HG02870 (cell line): ENCODE measurements around the gene CKMT2.
A peak's percentile ranks its signal among the peaks of the same experiment; 100 is the strongest.

Source experiments
- ATAC-seq: cut with Tn5 transposase; IDR thresholded peaks from one replicate; pipeline ENCODE4 v1.9.1; 2021; ENCODE audit warnings: mild to moderate bottlenecking, moderate library complexity; ENCODE audit not compliant: unreplicated experiment

Gene CKMT2

DNA sequence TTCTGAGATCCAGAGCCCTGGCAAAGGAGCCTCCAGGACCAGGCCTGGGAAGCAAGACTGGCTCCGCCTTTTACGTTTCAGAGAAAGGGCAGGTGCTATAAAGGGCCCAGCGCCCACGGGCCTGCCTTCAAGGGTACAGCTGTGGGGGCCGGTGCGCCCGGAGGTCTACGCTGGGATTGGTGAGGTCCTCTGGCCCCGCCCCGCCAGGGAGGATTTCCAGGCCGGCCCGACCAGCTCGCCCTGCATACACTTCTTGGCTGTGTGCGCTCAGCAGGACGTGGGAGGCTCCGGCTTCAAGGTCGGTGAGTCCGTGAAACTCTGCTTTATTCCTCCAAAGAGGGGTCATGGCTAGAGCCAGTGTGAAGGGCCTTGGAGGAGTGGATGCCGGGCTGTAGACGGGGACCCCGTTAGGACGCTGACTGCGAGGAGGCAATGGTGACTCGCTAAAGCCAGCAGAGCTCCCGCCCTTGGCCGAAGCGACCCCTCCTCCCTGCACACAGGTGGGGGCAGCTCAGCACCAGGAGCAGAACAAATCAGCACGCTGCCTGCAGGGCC lies at the start of gene CKMT2:
TSS of gene CKMT2 (plus strand) at position 243 of the 555 bp plus-strand sequence. CDS start 17,811 bp downstream, outside the sequence.
- ATAC-seq: no peak

DNA sequence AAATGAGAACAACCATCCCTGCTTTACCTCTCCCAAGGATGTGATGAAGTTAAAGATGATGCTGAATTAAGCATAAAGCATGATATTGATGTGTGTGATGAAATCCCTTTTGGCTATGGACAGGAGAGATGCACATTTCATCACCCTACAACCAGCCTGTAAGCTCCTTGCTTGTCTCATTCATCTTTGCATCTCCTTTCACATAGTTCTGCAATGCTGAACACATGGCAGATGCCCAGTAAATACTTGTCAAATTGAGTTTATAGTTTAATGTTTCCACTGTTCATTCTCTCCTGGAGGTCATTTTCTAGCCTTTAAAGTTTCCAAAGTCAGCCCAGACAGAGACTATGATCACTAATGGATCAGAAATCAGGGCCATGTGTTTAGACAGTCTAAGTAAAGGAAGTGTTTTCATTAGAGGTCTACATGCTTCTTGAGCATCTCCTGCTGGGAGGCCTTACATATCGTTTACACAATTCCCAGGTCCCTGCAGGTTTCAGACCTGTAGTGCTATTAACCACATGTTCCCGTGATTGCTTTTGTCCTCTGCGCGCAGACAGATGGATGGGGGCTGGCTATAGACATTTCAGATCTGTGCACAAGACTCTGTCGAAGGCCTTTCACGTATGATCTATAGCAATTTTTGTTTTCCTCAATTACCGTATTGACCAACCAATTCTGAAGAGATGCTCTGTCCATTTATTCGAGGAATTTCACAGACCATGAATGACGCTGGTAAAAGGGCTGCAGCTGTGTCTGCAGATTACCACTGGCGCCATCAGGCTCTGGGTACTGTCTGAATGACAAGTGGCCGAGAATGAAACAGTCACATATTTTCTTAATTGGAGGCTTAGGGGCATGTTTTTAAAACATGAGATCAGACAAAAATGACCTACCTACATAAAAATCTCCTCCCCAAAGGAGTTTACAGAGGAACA lies 49.0 kb upstream of the CKMT2 start:
- ATAC-seq: no peak

DNA sequence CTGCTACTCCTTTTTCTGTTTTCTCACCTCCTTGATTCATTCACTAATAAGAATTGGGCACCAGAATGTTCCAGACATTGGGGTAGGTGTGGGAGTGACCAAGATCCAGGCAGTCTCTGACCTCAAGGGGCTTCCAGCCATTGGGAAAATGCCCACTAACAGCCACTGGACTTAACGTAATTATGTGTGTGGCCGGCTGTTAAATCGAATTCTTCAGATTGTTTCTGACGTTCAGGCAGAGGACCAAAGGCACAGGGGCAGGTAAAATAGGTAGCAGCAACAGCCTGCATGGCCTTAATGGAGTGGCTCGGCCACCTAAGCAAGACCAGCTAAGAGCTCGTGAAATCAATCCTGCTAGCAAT lies 48.4 kb upstream of the CKMT2 start:
- no peak for ATAC-seq

DNA sequence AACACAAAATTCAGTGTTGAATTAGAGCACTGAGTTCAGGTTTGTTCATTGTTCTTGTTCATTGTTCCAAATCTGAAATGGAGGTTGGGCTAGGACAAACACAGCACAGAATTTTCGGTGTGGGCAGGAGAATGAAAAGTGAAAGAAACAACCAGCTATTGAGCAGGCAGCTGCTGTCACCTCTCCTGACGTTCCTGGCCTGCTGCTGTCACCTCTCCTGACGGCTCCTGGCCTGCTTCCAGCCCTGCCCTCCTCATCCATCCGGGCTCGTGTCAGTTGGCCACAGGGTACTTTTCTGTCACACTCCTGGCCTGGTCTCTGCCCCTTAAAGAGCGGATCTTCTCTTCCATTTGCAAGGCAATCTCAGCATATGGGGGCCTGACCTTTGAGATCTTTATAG lies 45.2 kb upstream of the CKMT2 start:
- ATAC-seq: no peak

DNA sequence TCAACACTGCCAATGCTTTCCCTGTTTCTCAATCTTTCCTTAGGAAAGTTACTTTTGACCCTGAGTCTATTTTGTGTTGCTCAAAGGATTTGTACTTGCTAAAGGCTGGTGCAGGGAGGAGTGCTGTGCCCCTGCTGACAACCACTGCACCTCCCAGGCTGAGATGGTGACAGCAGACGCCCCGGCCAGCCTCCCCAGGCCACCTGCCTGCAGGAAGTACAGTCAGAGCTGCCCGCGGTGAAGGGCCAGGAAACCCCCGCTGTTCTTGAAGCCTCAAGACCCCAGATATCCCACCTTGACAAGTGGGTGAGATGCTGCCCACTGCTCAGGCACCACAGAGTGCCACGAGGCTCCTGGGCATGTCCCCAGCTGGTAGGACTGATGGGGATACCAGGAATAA lies 44.2 kb upstream of the CKMT2 start:
- peak; percentile 50 for ATAC-seq

DNA sequence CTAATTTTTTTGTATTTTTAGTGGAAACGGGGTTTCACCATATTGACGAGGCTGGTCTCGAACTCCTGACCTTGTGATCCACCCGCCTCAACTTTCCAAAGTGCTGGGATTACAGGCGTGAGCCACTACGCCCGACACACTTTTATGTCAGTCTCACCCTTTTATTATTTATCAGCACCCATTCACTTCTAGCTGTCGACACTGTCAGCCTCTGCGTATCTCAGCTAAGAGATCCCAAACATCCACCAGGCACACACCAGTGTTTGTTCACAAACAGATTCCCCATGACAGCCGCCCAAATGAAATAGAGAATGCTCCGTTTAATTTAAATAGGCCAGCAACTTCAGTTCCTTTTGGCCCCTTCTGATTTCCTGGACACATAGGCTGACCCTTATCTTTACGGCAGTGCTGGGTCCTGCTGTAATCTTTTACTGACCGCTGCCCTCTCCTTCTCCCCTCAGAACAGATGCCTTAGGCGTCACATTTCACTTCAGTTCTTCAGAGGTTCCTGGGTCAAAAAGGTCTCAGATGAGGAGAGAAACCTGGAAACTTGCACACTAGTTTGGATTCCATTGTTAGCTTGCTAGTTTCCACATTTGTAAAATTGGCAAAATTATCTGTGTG lies 43.1 kb upstream of the CKMT2 start:
- ATAC-seq: no peak

DNA sequence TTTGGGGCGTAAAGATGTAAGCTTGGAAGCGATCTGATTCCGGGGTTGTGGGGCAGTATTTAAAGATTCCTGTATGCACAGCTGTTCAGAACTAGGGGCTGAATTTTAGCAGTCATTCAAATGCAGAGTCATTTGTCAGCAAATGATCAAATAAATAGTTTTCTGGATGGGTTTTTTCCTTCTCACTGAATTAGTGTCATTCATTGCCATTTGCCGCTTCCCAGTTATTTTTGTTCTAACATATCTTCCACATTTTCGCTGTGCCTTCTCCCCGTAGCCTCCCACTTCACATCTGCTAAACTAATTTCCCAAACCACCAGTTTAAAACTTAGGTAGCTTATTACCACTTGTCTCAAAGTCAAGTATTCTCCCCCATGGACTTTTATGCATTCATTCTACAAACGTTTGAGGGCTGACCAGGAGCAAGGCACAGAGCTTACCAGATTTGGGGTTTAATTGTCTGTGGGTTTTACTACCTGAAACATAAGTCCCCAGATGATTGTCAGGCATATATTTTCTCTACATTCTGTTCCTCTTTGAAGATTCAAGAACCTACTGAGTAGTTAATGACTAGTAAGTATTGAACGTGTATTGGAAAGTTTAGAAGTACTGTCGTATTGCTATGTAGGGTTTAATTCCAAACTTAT lies 41.3 kb upstream of the CKMT2 start:
- no peak for ATAC-seq

DNA sequence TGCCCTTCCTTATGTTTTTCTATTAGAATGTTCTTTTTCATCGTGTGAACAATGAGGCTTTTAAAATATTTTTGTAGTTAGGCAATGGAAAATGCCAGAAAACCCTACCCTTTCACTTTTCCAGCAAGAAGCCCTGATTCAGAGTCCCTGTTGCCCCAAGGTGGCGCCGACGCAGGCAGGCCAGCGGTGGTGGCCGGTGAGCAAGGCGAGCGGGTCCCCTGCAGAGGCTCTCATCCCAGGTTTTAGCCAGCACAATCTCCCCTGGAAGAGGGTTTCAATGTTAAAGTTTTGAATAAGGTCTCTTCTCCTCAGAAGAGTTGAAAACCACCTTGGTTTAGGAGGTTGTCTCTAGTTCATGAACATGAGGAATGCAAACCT lies 40.8 kb upstream of the CKMT2 start:
- no peak for ATAC-seq

DNA sequence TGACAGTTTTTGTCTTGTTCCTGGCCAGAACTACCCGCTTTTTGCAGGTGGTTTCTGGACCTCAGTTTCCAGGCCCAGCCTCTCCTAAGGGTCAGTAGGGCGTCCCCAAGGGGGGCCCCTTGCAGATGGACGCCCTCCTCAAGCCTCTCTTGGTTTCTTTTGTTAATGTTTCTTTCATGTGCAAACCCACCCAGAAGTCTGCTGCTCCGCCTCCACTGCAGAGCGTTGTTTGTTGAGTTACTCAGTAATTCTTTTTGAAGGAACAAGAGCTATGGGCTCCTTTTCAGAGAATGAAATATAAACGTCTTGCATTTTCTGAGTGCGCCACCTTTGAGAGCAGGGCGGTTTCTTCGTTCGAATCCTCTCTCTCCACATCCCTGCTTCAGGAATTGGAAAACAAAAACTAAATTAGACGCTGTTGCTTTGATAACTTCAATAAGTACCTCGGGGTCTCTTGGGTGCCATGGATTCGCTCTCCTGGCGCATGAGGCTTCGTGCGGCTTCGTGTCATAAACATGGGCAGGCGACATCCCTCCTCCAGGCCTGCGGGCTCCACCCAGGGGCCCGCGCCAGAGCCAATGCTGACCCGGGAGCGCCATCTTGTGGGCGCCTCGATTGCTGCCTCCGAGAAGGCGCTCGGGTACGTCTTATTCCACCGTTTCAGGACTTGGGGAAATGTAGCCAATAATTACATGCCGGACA lies 38.3 kb upstream of the CKMT2 start:
- no peak for ATAC-seq

DNA sequence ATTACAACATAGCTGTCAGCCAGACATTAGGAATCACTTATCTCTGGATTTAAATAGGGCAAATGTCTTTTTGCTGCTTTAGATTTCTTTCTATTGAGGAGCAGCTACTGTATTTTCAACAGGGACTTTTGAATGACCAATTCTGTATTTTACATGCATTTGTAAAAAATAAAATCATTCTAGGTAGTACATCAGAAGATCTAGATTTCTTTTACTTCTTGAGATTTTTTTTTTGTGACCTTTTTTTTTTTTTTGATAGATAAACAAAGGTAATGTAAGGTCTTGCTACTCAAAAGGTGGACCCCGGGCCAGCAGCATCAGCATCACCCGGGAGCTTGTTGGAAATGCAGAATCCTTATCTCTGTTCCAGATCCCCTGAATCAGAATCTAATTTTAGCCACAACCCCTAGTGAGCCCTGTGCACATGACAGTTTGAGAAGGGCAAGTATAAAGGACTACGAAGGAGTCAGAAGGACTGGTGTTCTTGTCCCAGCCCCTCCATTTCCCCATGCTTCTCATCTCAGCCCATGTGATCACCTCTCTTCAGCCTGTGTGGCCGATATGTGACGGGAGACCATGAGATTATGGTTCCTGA lies 37.7 kb upstream of the CKMT2 start:
- no peak for ATAC-seq

DNA sequence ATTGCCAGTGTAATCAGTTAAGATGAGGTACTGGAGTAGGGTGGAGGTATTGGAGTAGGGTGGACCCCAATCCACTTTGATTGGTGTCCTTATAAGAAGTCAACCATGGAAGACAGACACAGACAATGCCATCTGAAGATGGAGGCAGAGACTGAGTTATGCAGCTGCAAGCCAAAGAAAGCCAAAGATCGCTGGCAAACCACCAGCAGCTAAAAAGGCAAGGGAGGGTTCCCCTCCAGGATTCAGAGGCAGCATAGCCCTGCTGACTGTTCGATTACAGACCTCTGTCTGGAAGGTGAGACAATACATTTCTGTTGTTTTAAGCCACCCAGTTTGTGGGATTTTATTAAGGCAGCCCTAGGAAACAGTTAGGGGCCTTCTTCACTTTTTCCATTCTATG lies 30.5 kb upstream of the CKMT2 start:
- ATAC-seq: no peak

DNA sequence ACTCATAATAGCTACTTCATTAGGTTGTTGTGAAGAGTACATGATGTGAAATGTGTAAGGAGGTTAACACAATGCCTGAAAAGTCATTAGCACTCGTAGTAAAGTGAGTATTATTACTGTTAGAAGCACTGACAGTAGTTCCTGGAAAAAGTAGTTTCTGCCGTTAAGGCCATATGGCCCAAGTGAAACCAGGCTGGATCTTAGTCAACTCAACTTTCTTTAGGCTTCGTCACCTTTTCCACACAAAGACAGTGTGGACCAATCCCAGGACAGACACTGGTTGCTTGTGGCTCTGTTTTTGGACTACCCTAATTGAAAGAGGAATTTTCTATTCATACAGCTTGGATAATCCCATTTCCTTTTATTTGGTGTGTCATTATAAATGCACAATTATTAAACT lies 29.4 kb upstream of the CKMT2 start:
- ATAC-seq: no peak

DNA sequence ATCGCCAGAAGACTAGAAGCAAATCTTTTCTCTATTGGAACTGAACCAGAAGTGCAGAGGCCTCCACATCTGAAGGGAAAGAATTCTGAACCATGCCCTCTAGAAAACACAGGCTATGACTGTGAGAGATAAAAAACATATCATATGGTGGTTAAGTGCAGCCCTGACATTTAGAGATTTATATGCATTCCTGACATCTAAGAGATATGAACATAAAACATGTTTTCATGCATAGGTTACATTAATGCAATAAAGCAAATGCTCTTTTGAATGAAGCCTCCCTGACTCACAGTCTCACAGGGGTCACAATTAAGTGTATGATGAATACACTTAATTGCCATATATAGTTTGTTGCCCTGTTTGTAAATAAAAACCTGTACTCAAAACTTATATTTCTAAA lies 28.9 kb upstream of the CKMT2 start:
- ATAC-seq: no peak

DNA sequence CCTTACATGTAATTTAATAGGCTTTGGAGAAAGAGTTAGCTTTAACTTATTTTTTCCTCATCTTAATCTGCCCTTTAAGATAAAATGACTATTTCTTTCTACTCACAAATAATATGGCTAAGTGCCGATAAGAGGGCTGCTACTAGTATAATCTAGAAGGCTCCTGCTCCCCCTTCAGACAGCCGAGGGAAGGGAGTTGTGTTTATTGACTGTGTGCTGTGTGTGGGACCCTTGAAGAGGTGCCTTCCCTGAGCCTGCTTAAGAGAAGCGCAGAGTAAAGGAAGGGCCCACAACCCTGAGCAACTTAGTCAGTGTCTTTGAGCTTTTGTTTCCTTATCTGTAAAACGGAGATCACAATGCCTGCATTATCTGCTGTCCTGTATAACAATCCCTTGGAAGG lies 28.1 kb upstream of the CKMT2 start:
- no peak for ATAC-seq

DNA sequence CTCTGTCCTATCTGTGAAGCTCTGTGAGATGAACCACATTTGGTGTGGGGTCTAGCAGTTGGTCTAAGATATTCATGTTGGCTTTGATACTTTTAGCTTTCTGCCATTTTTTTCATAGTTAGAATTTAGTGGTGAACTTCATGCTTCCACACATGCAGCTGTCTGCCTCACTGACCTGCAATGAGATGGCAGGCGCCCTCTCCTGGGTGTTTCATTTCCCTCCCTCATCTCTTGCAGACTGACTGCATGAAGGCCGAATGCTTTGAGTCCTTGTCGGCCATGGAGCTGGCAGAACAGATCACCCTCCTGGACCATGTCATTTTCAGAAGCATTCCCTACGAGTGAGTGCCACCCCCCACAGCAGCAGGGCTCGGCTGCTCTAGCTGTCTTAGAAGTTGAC lies 26.1 kb upstream of the CKMT2 start:
- ATAC-seq: no peak

DNA sequence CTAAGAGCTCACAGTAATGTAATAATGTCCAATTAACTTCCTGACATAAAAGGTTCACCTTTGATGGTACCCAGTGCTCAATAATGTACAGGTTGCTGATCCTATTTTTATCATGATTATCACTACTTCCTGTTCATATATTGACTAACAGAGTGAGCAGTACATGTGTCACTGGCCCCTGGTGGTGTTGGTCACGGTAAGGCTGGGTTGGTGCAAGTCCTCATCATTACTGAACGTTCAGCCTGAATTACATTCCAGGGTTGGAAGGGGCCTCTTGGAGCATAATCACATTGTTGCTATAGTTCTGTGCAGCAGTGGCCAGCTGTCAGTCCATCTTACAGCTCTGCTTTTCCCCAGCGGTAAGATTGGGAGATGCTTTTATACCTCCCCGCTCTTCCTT lies 24.2 kb upstream of the CKMT2 start:
- ATAC-seq: no peak

DNA sequence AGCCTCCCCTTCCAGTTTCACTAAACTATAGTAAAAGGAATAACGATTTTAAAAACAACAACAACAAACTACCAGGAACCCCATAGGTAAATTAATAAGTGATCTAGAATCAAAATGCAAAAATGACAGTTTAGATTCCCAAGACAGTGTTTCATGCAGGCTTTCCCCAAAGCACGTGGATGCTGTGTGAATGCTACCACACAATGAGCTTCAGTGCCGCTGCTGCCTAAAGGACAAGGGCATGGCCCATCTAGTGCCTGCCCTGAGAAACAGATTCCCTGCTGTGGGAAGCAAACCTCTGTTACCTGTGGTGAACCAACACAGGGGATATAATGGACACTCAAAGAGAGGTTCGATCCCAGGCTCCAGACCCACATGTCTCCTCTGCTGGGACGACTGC lies 23.7 kb upstream of the CKMT2 start:
- ATAC-seq: no peak

DNA sequence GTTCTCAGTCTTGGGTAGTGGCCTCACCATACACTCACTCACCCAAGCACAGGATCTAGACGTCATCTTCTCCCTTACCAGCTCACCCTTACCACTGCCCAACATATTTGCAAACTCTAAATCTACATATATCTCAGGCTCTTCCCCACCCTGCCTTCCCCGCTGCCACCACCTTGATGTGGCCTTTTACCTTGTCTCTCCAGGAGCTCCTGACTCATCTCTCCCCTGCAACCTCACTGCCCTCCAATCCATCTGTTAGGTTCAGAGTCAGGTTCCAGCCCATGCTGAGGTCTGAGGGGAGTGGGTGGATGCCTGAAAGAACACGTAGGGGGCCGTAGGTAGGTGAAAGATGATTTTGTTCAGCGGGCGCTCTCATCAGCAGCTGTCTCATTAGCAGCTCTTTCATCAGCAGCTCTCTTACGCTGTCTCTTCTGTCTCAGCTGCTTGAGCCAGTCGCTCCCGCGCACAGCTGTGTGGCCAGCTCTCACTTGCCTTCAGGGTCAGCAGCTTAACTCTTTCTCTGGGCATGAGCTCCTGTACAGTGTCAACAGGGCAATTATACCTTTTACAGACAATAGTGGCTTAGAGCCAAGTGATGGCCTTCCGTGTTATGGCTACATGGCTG lies 23.1 kb upstream of the CKMT2 start:
- no peak for ATAC-seq

DNA sequence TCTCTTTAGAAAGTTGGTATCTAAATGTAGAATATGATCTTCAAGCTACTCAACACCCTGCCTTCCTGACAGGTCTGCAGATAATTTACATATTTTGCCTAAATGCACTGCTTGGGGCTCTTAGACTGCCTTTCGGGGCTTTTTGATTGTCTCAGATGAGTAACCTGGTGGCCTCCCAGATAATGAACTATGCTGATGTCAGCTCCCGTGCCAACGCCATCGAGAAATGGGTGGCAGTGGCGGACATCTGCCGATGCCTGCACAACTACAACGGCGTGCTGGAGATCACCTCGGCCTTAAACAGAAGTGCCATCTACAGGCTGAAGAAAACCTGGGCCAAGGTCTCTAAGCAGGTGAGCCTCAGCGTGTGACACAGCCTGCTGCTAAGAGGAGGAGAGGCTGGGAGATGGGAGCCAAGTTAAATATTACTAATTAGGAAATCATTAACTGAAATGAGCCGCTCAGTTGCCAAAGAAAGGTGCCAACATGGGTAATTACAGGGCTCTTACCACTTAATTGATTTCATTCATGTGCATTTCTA lies 20.8 kb upstream of the CKMT2 start:
- ATAC-seq: peak; percentile 40

DNA sequence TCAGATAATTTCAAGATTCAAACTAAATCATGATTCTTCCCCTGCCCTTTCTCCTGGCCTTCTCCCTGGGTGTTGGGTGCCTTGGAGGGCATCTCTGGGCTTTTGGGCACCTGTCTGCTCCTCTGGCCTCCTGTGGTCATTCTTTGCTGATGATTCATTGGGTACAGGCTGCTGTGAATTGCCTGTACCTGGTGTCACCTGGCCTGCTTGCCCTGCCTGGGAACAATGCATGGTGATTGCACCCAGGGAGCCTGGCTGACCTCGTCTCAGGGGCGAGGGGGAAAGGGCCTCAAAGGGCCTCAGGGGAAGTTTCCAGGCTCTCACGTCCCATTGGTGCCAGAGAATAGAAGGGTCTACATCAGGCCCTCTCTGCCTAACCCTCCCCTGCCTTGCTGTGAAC lies 20.1 kb upstream of the CKMT2 start:
- no peak for ATAC-seq
